Spinal cord (tissue), 10 donors: ENCODE data around the gene NEDD4L. TPM values are rescaled to one million over a fixed set of nuclear protein-coding genes. Genes with fewer than 3 reads are reported as not detected.
A peak's percentile ranks its signal among the peaks of the same experiment; 100 is the strongest.

Experiments used
- DNase-seq, 6 donors: peaks; one replicate each; pipeline versions ENCODE4 v3.0.0 to v3.0.0-alpha.2; 2013 to 2015; ENCODE audit warnings: low spot score in 6 of 6, low read depth in 4 of 6
- H3K27ac ChIP-seq: one replicate; pipeline ENCODE4 v1.5.1; 2013; ENCODE audit warnings: low read depth, low read length, control low read depth
- H3K27me3 ChIP-seq: one replicate; pipeline ENCODE4 v1.6.1; 2013; ENCODE audit warnings: low read length; ENCODE audit not compliant: control insufficient read depth, insufficient read depth
- H3K36me3 ChIP-seq: one replicate; pipeline ENCODE4 v1.6.1; 2013; ENCODE audit warnings: low read length; ENCODE audit not compliant: control insufficient read depth, insufficient read depth
- H3K4me1 ChIP-seq: one replicate; pipeline ENCODE4 v1.6.1; 2013; ENCODE audit warnings: low read length; ENCODE audit not compliant: control insufficient read depth, insufficient read depth
- H3K4me3 ChIP-seq: one replicate; pipeline ENCODE4 v1.5.1; 2013; ENCODE audit warnings: low read depth, low read length, control low read depth
- H3K9me3 ChIP-seq: one replicate; pipeline ENCODE4 v1.6.1; 2013; ENCODE audit warnings: low read length; ENCODE audit not compliant: control insufficient read depth, insufficient read depth
- WGBS: methylation state at CpG from one replicate; pipeline ENCODE4 v1.1.5; 2013; ENCODE audit warnings: missing lambda C conversion rate; ENCODE audit not compliant: insufficient coverage; 5-methylcytosine and 5-hydroxymethylcytosine counted together
- polyA plus RNA-seq, 2 donors: library from polyadenylated mRNA; unstranded; fragments of 120-200 nt; gene quantifications; one replicate each; pipeline ENCODE4 v1.2.1, GENCODE V29; 2013; ENCODE audit not compliant: insufficient read length in 2 of 2
- total RNA-seq, 2 donors: library from RNA; depleted of rRNA in 1 of 2; stranded (reverse); fragments of 120-200 nt in 1 of 2; fragments of >200 nt in 1 of 2; gene quantifications; one replicate each; pipeline versions ENCODE4 v1.2.3 to v1.2.4, GENCODE V29; 2013 to 2014
- donor health status: healthy.

NEDD4L gene
- total and polyA plus RNA-seq, 4 donors: 33.8 to 51.7 (median 49.7) TPM

- H3K4me3 ChIP-seq: no peak overlapping the region
- no peak overlapping the region for H3K27ac ChIP-seq
- peaks cover 21% of the 10 kb centered on the region for H3K4me1 ChIP-seq
- DNase-seq: peak in 2 of 6 donors; percentile 54 to 67
- peaks cover 3% of the 10 kb centered on the region for H3K36me3 ChIP-seq
- WGBS: 61% methylated on average over 8 of the region's 8 CpGs
- H3K9me3 ChIP-seq: no peaks in the 10 kb centered on the region
- no peaks in the 10 kb centered on the region for H3K27me3 ChIP-seq
These were observed 73.9 kb downstream of the NEDD4L start for GRCh38 chr18:58117786-58118403.

GRCh38 chr18:58118536-58118935 is 74.5 kb downstream of the NEDD4L start:
- no peak overlapping the region for H3K27ac ChIP-seq
- H3K36me3 ChIP-seq: peaks cover 3% of the 10 kb centered on the region
- no peak overlapping the region for H3K4me3 ChIP-seq
- H3K27me3 ChIP-seq: no peaks in the 10 kb centered on the region
- DNase-seq: no peak
- WGBS: 100% methylated on average over 2 of the region's 6 CpGs
- no peaks in the 10 kb centered on the region for H3K9me3 ChIP-seq
- peaks cover 19% of the 10 kb centered on the region for H3K4me1 ChIP-seq

- 94% methylated on average over 8 of the region's 9 CpGs for WGBS
- no peak overlapping the region for H3K4me3 ChIP-seq
- H3K36me3 ChIP-seq: peaks cover 7% of the 10 kb centered on the region
- peaks cover 16% of the 10 kb centered on the region for H3K4me1 ChIP-seq
- no peaks in the 10 kb centered on the region for H3K27me3 ChIP-seq
- H3K9me3 ChIP-seq: no peaks in the 10 kb centered on the region
- DNase-seq: no peak
- no peak overlapping the region for H3K27ac ChIP-seq
These were observed 75.8 kb downstream of the NEDD4L start for GRCh38 chr18:58119819-58120218.

- Histone ChIP-seq H3K4me3 (no peak overlapping the region), H3K27ac (no peak overlapping the region), H3K9me3 (no peaks in the 10 kb centered on the region), H3K4me1 (peaks cover 17% of the 10 kb centered on the region), H3K36me3 (peaks cover 13% of the 10 kb centered on the region), H3K27me3 (no peaks in the 10 kb centered on the region)
- DNase-seq: no peak
- 62% methylated on average over 3 of the region's 3 CpGs for WGBS
These were observed 80.4 kb downstream of the NEDD4L start for GRCh38 chr18:58124475-58124874.

GRCh38 chr18:58125183-58125582 is 81.2 kb downstream of the NEDD4L start:
- no peak for DNase-seq
- no CpG with 5 or more reads among the region's 3 CpGs for WGBS
- H3K27me3 ChIP-seq: no peaks in the 10 kb centered on the region
- no peak overlapping the region for H3K4me3 ChIP-seq
- H3K36me3 ChIP-seq: peaks cover 10% of the 10 kb centered on the region
- H3K27ac ChIP-seq: no peak overlapping the region
- H3K4me1 ChIP-seq: peaks cover 10% of the 10 kb centered on the region
- H3K9me3 ChIP-seq: no peaks in the 10 kb centered on the region

GRCh38 chr18:58125756-58126155 is 81.7 kb downstream of the NEDD4L start:
- H3K36me3 ChIP-seq: peaks cover 10% of the 10 kb centered on the region
- H3K27ac ChIP-seq: no peak overlapping the region
- no peaks in the 10 kb centered on the region for H3K9me3 ChIP-seq
- peaks cover 10% of the 10 kb centered on the region for H3K4me1 ChIP-seq
- 90% methylated on average over 11 of the region's 12 CpGs for WGBS
- DNase-seq: no peak
- H3K4me3 ChIP-seq: no peak overlapping the region
- H3K27me3 ChIP-seq: no peaks in the 10 kb centered on the region

- Histone ChIP-seq H3K27ac (no peak overlapping the region), H3K27me3 (no peaks in the 10 kb centered on the region), H3K4me3 (no peak overlapping the region), H3K36me3 (peaks cover 10% of the 10 kb centered on the region), H3K4me1 (peaks cover 10% of the 10 kb centered on the region), H3K9me3 (no peaks in the 10 kb centered on the region)
- peak in 1 of 6 donors; percentile 77 for DNase-seq
- WGBS: 65% methylated on average over 16 of the region's 19 CpGs
These were observed 84.7 kb downstream of the NEDD4L start for GRCh38 chr18:58128381-58129374.

- H3K27me3 ChIP-seq: no peaks in the 10 kb centered on the region
- no peak for DNase-seq
- no peak overlapping the region for H3K27ac ChIP-seq
- 43% methylated on average over 4 of the region's 8 CpGs for WGBS
- peaks cover 11% of the 10 kb centered on the region for H3K4me1 ChIP-seq
- no peak overlapping the region for H3K4me3 ChIP-seq
- H3K36me3 ChIP-seq: no peaks in the 10 kb centered on the region
- no peaks in the 10 kb centered on the region for H3K9me3 ChIP-seq
These were observed 88.7 kb downstream of the NEDD4L start for GRCh38 chr18:58132595-58133261.

- DNase-seq: no peak
- Histone ChIP-seq H3K4me1 (peaks cover 10% of the 10 kb centered on the region), H3K9me3 (no peaks in the 10 kb centered on the region), H3K4me3 (no peak overlapping the region), H3K27ac (peak overlapping the region; percentile 73), H3K27me3 (no peaks in the 10 kb centered on the region), H3K36me3 (no peaks in the 10 kb centered on the region)
- WGBS: 54% methylated on average over 5 of the region's 7 CpGs
These were observed 91.2 kb downstream of the NEDD4L start for GRCh38 chr18:58135183-58135641.
